NAMALWA (cell line): ENCODE results near the gene PROX2.

ENCODE experiments used
- DNase-seq: peaks from one replicate; pipeline ENCODE4 v3.0.0-alpha.2; 2015; ENCODE audit warnings: low spot score

PROX2 gene

GRCh38 chr14:74875204-74875603 lies 741 bp downstream of the PROX2 start:
- no peak for DNase-seq

- no peak for DNase-seq
These were observed 4.1 kb downstream of the PROX2 start for GRCh38 chr14:74871819-74872218.

DNA sequence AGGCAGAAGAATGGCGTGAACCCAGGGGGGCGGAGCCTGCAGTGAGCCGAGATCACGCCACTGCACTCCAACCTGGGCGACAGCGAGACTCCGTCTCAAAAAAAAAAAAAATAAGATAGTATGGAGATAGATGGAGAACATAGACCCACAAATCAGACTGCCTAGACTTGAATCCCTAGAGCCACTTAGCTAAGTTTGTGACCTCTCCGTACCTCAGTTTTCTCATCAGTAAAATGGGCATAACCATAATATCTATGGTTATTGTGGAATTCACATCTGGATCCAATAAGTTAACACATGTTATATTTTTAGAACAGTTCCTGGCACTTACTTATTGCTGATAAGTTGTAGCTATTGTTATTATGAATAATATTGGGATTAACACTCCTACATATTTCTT lies 7.2 kb downstream of the PROX2 start:
- no peak for DNase-seq

- no peak for DNase-seq
These were observed 8.3 kb downstream of the PROX2 start for GRCh38 chr14:74867673-74868072.

DNA sequence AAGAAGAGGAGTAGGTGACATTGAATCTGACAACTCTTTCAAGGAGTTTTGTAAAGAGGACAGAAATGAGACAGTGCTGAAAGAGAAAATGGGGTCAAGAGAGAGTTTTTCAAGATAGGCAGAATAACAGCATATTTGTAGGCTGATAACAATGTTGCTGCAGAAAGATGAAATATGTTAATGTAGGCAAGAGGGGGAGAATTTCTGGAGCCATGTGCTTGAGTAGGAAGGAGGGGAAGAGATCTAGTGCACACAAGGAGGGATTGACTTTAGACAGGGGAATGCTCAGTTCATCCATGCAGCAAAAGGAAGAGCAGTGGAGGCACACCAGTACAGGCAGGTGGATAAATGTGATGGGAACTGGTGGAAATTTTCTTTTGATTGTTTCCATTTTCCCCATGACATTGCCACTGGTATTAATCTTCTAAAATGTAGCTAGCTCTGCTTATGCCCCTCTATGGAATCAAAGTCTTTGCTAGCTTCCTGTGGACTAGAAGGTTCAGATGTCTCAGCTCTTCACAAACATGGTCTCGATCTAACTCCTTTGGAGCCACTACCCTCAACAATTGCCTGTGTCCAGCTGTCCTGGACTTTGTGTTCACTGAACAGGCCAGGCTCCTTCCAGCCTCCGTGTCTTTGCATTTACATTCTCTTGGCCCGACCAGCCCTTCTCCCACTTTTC lies 9.1 kb downstream of the PROX2 start:
- DNase-seq = no peak

DNA sequence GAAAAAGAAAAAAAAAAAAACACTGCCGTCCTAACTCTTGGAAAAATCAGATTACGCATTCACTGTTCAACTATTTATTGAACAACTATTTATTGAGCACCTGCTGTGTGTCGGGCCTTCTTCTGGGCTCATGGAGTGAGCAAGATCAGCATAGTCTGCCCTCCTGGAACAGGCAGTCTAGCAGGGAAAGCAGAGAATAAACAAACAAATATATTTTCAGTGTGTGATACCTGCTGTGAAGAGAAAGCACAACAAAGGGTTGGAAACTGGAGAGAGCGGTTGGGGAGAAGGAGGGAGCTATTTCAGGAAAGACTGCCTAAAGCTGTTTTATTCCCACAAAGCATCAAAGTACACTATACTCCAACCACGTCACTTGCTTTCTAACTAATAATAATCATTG lies 10.8 kb downstream of the PROX2 start:
- no peak for DNase-seq

- no peak for DNase-seq
These were observed 11.7 kb downstream of the PROX2 start for GRCh38 chr14:74864198-74864597.

GRCh38 chr14:74863274-74863673 lies 12.7 kb downstream of the PROX2 start:
- DNase-seq = no peak

- no peak for DNase-seq
These were observed 14.2 kb downstream of the PROX2 start for GRCh38 chr14:74861734-74862090.

DNA sequence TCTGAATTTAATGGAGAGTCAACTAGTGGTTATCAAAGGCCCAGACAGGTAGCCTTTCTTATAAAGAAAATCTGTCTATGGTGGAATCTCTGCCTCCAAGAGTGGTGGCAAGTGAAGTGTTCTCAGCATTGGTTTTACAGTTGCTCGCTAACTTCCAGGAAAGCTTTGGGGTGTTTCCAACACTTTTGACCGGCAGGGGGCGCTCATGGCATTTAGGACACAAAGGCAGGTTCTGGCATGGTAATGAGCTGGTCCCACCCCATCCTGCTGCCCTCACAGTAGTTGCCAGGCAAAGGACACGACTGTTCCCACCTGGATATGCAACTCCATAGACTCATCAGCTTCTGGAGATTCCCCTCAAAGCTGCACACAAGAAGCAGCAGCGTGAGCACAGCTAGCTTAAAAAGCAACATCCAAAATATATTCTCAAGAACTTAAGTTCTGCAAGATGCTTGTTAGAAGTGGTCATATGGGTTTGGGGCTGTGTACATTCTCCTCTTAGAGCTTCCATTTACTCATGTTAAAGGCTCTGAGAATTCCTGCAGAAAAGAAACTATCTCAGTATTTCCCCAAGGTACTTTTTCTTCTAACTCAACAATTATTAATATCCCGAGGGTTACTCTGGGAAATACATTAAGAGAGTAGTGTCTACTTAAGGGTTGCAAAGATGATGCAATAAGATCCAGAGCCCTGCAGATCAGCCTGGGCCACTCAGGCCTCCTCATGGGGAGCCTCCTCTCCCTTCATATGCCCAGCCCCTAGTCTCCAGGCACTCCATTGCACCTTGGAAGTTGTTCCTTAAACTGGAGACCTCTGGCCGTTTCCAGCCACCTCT lies 14.8 kb downstream of the PROX2 start:
- DNase-seq = peak; percentile 80

GRCh38 chr14:74859757-74860552 lies 16.0 kb downstream of the PROX2 start:
- DNase-seq = no peak

DNA sequence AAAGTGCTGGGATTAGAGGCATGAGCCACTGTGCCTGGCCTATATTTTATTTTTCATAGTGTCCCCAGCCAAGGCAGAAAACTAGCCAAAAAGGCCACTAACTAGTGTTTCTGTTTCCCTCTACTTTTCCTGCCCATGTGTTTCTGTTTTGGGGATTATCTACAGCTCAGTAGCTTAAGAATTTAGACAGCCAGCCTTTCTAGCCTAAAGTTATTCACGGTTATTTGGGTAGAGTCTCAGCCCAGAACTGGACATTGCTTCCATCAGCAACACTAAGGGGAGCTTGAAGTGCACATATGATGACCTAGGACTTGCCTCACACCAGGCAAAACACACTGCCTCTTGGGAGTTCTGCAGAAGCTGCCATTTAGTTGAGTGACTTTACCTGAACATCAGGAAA lies 17.9 kb downstream of the PROX2 start:
- DNase-seq = no peak

- DNase-seq = no peak
These were observed 19.6 kb downstream of the PROX2 start for GRCh38 chr14:74856366-74856765.

DNA sequence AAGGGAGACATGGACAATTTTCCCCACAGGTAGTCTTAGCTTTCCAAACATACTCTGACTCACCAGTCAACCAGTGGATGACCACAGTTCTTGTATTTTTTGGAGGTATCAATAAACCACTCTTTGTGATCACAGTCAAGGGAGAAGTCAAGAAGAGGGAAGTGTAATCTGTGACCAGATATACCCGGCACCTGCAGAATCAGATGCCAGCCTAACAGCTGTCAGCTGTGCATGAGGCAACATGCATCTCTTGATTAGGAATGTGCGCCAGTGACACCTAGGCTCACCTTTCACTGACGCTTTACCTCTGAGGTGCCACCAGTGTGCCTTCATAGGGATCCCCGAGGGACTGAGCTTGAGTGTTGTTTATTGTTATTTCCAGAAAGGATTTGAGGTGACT lies 20.0 kb downstream of the PROX2 start:
- DNase-seq = peak; percentile 28

DNA sequence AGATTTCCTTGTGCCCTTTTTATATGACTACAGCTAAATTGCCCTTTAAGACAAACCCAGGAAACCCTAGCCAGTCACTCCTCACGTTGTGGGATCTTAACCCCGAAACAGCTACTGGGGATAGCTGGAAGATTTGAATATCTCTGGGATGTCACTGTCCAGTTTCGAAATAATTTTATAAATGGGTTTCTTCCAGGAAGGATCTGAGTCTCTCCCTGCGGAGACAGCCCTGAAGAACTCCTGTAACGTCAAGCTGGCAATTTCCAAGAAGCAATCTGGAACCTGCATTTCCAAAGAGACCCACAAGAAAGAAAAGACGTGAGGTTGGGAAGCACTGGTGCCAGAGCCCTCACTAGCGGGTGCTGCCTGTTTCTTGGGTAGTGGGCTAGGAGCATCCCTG lies 20.9 kb downstream of the PROX2 start:
- no peak for DNase-seq

DNA sequence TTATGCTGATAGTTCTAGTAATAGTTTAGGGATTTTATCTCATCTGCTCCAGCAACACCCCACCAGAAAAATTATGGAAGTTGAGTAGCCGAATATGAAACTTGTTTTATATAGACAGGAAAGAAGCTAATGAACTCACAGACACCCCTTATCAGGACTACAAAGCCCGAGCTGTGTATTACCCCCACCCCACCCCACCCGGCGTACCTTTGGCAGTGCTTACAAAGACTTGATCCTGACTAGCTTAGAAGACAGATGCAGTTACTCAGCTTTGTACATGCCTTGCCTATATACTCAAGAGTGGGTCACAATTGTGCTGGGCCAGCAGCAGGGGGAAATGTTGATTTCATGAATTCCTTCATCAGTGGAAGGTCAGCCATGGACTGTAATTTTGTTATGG lies 22.4 kb downstream of the PROX2 start:
- DNase-seq = no peak

DNA sequence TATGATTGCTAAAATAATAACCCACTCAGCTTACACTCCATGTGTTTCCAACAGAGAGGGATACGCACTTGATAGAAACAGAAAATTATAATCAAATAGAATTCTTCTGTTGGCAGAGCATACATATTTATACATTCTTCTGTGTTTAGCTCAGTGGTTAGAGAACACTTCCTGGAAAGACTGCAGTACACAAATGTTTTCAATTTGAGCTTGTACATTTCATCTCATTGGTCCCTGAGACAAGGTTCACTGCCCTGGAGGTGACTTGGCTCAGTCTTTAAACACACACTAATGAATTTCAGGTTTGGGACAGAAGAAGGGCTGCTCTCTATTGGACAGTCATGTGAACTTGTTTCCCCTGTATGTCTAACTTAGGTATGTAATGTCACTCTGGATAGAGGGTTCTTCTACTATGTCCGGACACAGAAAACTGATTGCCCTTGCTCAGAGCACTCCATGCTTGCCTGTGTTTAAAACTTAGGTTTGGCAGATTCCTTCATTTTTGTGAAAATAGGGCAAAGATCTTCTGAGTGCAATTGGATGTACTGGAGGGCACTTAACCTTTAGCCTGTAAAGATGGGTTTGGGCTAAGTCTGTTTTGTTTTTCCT lies 22.9 kb downstream of the PROX2 start:
- no peak for DNase-seq

DNA sequence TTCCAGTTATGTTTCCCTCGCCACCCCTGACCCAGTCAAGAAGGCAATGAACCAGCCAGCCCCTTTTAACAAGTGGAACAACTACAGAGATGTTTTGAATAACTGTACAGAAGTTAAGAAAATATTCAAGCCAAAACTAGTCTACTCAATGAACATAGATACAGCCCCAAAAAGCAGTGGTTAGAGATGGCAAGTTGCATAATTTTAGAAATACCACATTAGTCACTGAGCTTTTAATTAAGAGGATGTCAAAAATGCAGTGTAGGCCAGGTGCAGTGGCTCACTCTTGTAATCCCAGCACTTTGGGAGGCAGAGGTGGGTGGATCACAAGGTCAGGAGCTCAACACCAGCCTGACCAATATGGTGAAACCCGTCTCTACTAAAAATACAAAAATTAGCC lies 27.2 kb downstream of the PROX2 start:
- no peak for DNase-seq

DNA sequence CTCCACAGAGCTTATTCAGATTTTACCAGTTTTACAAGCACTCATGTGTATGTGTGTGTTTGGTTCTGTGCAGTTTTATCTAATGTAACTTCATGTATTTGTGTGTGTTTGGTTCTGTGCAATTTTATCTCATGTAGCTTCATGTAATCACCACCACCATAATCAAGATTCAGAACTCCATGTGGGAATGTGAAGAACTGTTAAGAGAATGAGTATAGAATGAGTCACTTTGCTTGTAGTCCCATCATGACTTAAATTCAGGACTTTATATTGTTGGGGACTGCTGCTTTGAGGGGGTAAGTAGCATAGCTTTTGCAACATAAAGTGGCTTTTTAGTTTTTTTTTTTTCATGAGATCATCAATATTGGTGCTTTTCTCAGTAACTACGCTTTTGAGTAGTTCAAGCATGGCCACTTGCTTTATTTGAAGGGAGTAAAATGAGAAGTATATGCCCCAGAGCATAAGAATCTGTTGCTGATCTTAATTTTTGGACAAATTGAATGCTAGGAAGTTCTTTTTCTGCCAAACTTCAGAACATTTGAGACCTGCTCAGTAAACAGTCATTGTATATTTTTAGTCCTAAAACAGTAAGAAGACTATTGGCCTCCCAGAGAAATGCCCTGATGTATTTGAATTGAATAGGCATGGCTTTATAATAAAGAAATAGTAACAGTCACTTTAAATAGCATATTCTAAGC lies 28.8 kb downstream of the PROX2 start:
- no peak for DNase-seq

DNA sequence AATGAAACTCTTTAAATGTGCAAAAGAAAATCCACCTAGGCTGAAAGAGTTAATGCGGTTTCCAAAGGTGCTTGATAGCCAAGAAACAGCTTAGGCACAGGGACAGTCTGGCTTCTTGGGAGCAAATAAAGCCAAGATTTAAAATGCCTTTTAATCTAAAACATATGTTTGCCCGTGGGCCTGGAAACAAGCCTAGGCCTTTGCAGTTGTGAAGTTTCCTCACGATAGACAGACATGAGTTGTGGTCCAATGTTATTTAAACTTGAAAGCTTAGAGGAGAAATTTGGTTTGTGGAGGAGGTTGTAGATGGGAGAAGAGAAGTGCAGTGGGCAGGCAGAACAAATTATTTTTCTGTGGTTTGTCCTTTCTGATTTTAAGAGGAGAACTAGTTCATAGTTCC lies 29.8 kb downstream of the PROX2 start:
- DNase-seq = no peak

GRCh38 chr14:74843653-74844052 lies 32.3 kb downstream of the PROX2 start:
- DNase-seq = no peak
